T-helper 22 cell (primary cell): Measurements from ENCODE around the gene TTC27.
"Not testable (repeated sequence)": the region's sequence is repeated elsewhere in the genome, so short reads cannot be mapped to it uniquely, and the experiment has no call there.

Experiments
- DNase-seq: peaks from one replicate; pipeline ENCODE4 v3.0.0-alpha.2; 2020; ENCODE audit warnings: low read depth

Gene TTC27

GRCh38 chr2:32807662-32808061 is 179.8 kb downstream of the TTC27 start:
- no peak for DNase-seq

- DNase-seq = no peak
Measured at GRCh38 chr2:32810909-32811495, 183.2 kb downstream of the TTC27 start.

- DNase-seq = no peak
Measured at GRCh38 chr2:32811696-32812095, 183.8 kb downstream of the TTC27 start.

- DNase-seq = no peak
Measured at GRCh38 chr2:32812316-32812715, 184.5 kb downstream of the TTC27 start.

GRCh38 chr2:32820088-32820487 is 192.2 kb downstream of the TTC27 start:
- DNase-seq = no peak

- DNase-seq = no peak
Measured at GRCh38 chr2:32820701-32821100, 192.9 kb downstream of the TTC27 start.

GRCh38 chr2:32824070-32824809 is 196.4 kb downstream of the TTC27 start:
- no peak for DNase-seq

- DNase-seq = no peak
Measured at GRCh38 chr2:32825291-32825712, 197.5 kb downstream of the TTC27 start.

- no peak for DNase-seq
Measured at GRCh38 chr2:32830196-32830595, 202.3 kb downstream of the TTC27 start.

- DNase-seq = no peak
Measured at GRCh38 chr2:32832821-32833220, 205.0 kb downstream of the TTC27 start.

- no peak for DNase-seq
Measured at GRCh38 chr2:32833709-32834108, 205.9 kb downstream of the TTC27 start.

GRCh38 chr2:32835148-32835547 is 207.3 kb downstream of the TTC27 start:
- DNase-seq = no peak

- no peak for DNase-seq
Measured at GRCh38 chr2:32836933-32837332, 209.1 kb downstream of the TTC27 start.

- DNase-seq = no peak
Measured at GRCh38 chr2:32838418-32838817, 210.6 kb downstream of the TTC27 start.

GRCh38 chr2:32838949-32839348 is 211.1 kb downstream of the TTC27 start:
- no peak for DNase-seq

GRCh38 chr2:32841931-32842898 is 214.4 kb downstream of the TTC27 start:
- DNase-seq = no peak

- no peak for DNase-seq
Measured at GRCh38 chr2:32843699-32844098, 215.8 kb downstream of the TTC27 start.

- no peak for DNase-seq
Measured at GRCh38 chr2:32844253-32844652, 216.4 kb downstream of the TTC27 start.

GRCh38 chr2:32846274-32846673 is 218.4 kb downstream of the TTC27 start:
- not testable (repeated sequence) for DNase-seq

GRCh38 chr2:32847734-32848133 is 219.9 kb downstream of the TTC27 start:
- DNase-seq = no peak

- no peak for DNase-seq
Measured at GRCh38 chr2:32849456-32850194, 221.8 kb downstream of the TTC27 start.
